ENCODE results near the gene TBX15. TPM values are rescaled to one million over a fixed set of nuclear protein-coding genes. Genes with fewer than 3 reads are reported as not detected.

The TBX15 gene
- total RNA-seq, 1 donor from 2014 or later, result 0.07 TPM

DNA sequence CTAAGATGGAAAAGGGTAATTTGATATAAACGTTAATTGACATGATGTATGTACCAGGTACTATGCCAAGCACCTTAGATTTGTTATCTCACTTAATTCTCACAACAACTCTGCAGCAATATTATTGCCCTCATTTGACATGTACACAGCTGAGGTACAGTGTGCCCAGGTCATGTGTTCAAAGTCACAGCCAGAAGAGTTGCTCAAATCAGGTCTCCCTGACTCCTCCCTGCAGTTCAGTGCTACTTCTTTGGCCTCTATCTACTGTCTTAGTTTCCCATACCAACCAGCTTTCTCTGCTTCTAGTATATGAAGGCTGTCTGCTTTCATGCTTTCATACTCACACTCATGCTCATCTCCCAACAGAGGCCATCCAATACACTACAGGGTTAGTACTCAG, 15.1 kb downstream of the TBX15 start:
- H3K4me2 ChIP-seq (ENCODE audit: low read length), result no peak overlapping the region
- H3K9ac ChIP-seq (ENCODE audit: low read length), result no peak overlapping the region

DNA sequence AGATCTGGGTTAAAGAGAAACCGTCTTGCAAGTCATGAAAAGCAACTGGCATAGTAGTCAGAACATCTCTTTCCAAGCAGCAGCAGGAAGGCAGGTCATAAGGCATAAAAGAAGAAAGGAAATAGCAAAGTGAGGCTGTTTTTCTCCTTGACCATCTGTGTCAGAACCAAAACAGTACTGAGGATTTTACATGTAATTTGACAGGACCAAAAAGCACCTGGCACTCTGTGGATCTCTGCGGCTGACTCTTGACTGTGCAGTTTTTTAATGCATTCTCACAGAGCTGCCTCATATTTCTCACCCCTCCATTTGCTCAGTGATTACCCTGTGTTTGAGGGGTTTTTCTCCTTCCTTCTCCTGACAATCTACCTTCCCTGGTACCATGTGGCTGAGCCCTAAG, 17.7 kb downstream of the TBX15 start:
- H3K9ac ChIP-seq (ENCODE audit: low read length), result no peak overlapping the region
- DNase-seq (ENCODE audit: low read depth) (no peak), FAIRE-seq (no peak)
- Mint-ChIP-seq H3K4me1 (ENCODE audit: low read depth, unreplicated experiment) (no peaks in the 10 kb centered on the region), H3K27ac (ENCODE audit: unreplicated experiment) (no peak overlapping the region), H3K27me3 (ENCODE audit: low read depth, unreplicated experiment) (peaks cover 51% of the 10 kb centered on the region), H3K36me3 (ENCODE audit: low read depth, unreplicated experiment) (no peaks in the 10 kb centered on the region), H3K4me3 (ENCODE audit: unreplicated experiment) (no peak overlapping the region), H3K9me3 (ENCODE audit: unreplicated experiment) (no peaks in the 10 kb centered on the region)
- no peak overlapping the region for H2AFZ ChIP-seq (ENCODE audit: low read depth, low read length)
- H3K79me2 ChIP-seq (ENCODE audit: insufficient read depth, low read length), result no peaks in the 10 kb centered on the region
- H3K9me3 ChIP-seq (ENCODE audit: insufficient read depth, low read depth, low read length), result no peaks in the 10 kb centered on the region
- no peak overlapping the region for H3K27ac ChIP-seq (ENCODE audit: low read depth, low read length)
- H3K27me3 ChIP-seq (ENCODE audit: insufficient read depth, low read length), result peaks cover 27% of the 10 kb centered on the region
- H3K4me3 ChIP-seq (ENCODE audit: insufficient read depth, low read depth, low read length), result no peak overlapping the region
- peaks cover 8% of the 10 kb centered on the region for H4K20me1 ChIP-seq (ENCODE audit: insufficient read depth, low read length)
- no peaks in the 10 kb centered on the region for H3K36me3 ChIP-seq (ENCODE audit: insufficient read depth, low read length)
- H3K4me1 ChIP-seq (ENCODE audit: insufficient read depth, low read length), result no peaks in the 10 kb centered on the region
- no peak for TF ChIP-seq EZH2 (IDR thresholded peaks at IDR 0.05; ENCODE audit: insufficient read depth, low read length)
- TF ChIP-seq, protein P1, sequence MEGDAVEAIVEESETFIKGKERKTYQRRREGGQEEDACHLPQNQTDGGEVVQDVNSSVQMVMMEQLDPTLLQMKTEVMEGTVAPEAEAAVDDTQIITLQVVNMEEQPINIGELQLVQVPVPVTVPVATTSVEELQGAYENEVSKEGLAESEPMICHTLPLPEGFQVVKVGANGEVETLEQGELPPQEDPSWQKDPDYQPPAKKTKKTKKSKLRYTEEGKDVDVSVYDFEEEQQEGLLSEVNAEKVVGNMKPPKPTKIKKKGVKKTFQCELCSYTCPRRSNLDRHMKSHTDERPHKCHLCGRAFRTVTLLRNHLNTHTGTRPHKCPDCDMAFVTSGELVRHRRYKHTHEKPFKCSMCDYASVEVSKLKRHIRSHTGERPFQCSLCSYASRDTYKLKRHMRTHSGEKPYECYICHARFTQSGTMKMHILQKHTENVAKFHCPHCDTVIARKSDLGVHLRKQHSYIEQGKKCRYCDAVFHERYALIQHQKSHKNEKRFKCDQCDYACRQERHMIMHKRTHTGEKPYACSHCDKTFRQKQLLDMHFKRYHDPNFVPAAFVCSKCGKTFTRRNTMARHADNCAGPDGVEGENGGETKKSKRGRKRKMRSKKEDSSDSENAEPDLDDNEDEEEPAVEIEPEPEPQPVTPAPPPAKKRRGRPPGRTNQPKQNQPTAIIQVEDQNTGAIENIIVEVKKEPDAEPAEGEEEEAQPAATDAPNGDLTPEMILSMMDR (IDR thresholded peaks at IDR 0.05; ENCODE audit: insufficient read depth, low read depth, low read length), result no peak
- H3K4me2 ChIP-seq (ENCODE audit: low read length), result no peak overlapping the region

More for the DNA sequence above, 15.1 kb downstream of the TBX15 start:
- Histone ChIP-seq H3K27me3 (ENCODE audit: insufficient read depth, low read length) (peaks cover 42% of the 10 kb centered on the region), H3K9me3 (ENCODE audit: insufficient read depth, low read depth, low read length) (no peaks in the 10 kb centered on the region), H4K20me1 (ENCODE audit: insufficient read depth, low read length) (peaks cover 8% of the 10 kb centered on the region), H3K27ac (ENCODE audit: low read depth, low read length) (no peak overlapping the region), H2AFZ (ENCODE audit: low read depth, low read length) (no peak overlapping the region), H3K4me3 (ENCODE audit: insufficient read depth, low read depth, low read length) (no peak overlapping the region), H3K79me2 (ENCODE audit: insufficient read depth, low read length) (no peaks in the 10 kb centered on the region), H3K36me3 (ENCODE audit: insufficient read depth, low read length) (no peaks in the 10 kb centered on the region), H3K4me1 (ENCODE audit: insufficient read depth, low read length) (no peaks in the 10 kb centered on the region)
- H3K4me3 Mint-ChIP-seq (ENCODE audit: unreplicated experiment), result no peak overlapping the region
- no peak for FAIRE-seq
- no peaks in the 10 kb centered on the region for H3K4me1 Mint-ChIP-seq (ENCODE audit: low read depth, unreplicated experiment)
- no peaks in the 10 kb centered on the region for H3K36me3 Mint-ChIP-seq (ENCODE audit: low read depth, unreplicated experiment)
- DNase-seq (ENCODE audit: low read depth), result no peak
- peaks cover 71% of the 10 kb centered on the region for H3K27me3 Mint-ChIP-seq (ENCODE audit: low read depth, unreplicated experiment)
- no peaks in the 10 kb centered on the region for H3K9me3 Mint-ChIP-seq (ENCODE audit: unreplicated experiment)
- TF ChIP-seq, protein P1 (IDR thresholded peaks at IDR 0.05; ENCODE audit: insufficient read depth, low read depth, low read length), result no peak
- TF ChIP-seq EZH2 (IDR thresholded peaks at IDR 0.05; ENCODE audit: insufficient read depth, low read length), result no peak
- no peak overlapping the region for H3K27ac Mint-ChIP-seq (ENCODE audit: unreplicated experiment)

DNA sequence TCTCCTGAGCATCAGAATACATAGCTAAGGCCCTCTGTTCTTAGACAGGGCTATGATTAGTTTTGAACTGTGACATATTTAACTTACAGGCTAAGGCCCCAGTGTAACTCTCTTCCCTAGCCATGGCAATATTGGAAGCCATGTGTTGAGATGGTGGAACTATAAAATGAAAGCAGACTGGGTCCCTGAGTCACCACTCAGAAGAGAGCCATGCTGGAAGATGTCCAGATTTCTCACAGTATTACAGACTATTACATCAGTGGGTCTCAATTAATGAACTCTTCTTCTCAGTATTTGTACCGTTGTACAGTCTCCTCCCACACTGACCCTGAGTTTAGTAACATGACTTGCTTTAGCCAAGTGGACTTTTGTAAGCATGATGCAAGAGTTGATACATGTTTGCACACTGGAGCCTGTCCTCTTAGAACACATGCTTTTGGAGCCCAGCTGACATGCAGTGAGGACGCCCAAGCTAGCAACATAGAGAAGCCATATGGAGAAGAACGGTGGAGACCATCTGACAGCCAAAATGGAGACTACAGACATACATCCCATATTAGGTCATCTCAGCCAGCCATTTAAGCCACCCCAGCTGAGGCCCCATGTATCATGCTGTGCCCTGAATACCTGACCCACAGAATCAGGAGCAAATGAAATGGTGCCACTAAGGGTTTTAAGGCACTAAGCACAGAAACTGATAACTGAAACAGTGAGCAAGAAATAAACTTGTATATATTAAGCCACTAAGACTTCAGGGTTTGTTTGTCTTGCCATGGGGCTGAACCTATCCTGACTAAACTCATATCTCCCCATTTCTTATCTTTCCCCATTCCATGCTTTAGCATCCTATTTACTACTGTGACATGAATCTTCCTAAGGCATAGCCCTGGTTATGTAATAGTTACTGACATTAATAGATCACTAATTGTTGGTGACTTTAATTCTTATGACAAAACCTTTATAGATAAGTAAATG, 24.4 kb downstream of the TBX15 start:
- Mint-ChIP-seq H3K9me3 (ENCODE audit: unreplicated experiment) (no peaks in the 10 kb centered on the region), H3K27me3 (ENCODE audit: low read depth, unreplicated experiment) (peaks cover 5% of the 10 kb centered on the region), H3K4me3 (ENCODE audit: unreplicated experiment) (no peak overlapping the region), H3K27ac (ENCODE audit: unreplicated experiment) (peak overlapping the region; percentile 90), H3K36me3 (ENCODE audit: low read depth, unreplicated experiment) (no peaks in the 10 kb centered on the region), H3K4me1 (ENCODE audit: low read depth, unreplicated experiment) (peaks cover 6% of the 10 kb centered on the region)
- H3K79me2 ChIP-seq (ENCODE audit: insufficient read depth, low read length), result no peaks in the 10 kb centered on the region
- H3K4me1 ChIP-seq (ENCODE audit: insufficient read depth, low read length), result no peaks in the 10 kb centered on the region
- H3K4me2 ChIP-seq (ENCODE audit: low read length), result no peak overlapping the region
- no peaks in the 10 kb centered on the region for H3K9me3 ChIP-seq (ENCODE audit: insufficient read depth, low read depth, low read length)
- no peak overlapping the region for H3K4me3 ChIP-seq (ENCODE audit: insufficient read depth, low read depth, low read length)
- TF ChIP-seq EZH2 (IDR thresholded peaks at IDR 0.05; ENCODE audit: insufficient read depth, low read length), result no peak
- TF ChIP-seq, protein P1 (IDR thresholded peaks at IDR 0.05; ENCODE audit: insufficient read depth, low read depth, low read length), result no peak
- FAIRE-seq, result peak; percentile 81
- no peak overlapping the region for H2AFZ ChIP-seq (ENCODE audit: low read depth, low read length)
- no peaks in the 10 kb centered on the region for H4K20me1 ChIP-seq (ENCODE audit: insufficient read depth, low read length)
- peaks cover 8% of the 10 kb centered on the region for H3K27me3 ChIP-seq (ENCODE audit: insufficient read depth, low read length)
- peak; percentile 20 for DNase-seq (ENCODE audit: low read depth)
- no peaks in the 10 kb centered on the region for H3K36me3 ChIP-seq (ENCODE audit: insufficient read depth, low read length)
- no peak overlapping the region for H3K9ac ChIP-seq (ENCODE audit: low read length)
- H3K27ac ChIP-seq (ENCODE audit: low read depth, low read length), result no peak overlapping the region

All from astrocyte (in vitro differentiated cells and primary cell).